GM11168 (cell line): Measurements from ENCODE around the gene RPS4Y1.
"Not testable (repeated sequence)": the region's sequence is repeated elsewhere in the genome, so short reads cannot be mapped to it uniquely, and the experiment has no call there.

Experiments used
- in situ Hi-C: fragments of 300-500 bp; cut with MboI; formaldehyde crosslinking; loops from one replicate; pipeline ENCODE4 v1.12.0; 2022; ENCODE audit warnings: low sequenced_read_pairs; ENCODE audit not compliant: unreplicated experiment

The RPS4Y1 gene

GRCh38 chrY:2872234-2872633, 30.8 kb downstream of the RPS4Y1 start:
- in situ Hi-C loops = not testable (repeated sequence)

- in situ Hi-C loops = no loop called here
Observed at GRCh38 chrY:2874211-2874610, 32.8 kb downstream of the RPS4Y1 start.

GRCh38 chrY:2883561-2883960, 42.2 kb downstream of the RPS4Y1 start:
- in situ Hi-C loops = no loop called here

- in situ Hi-C loops = no loop called here
Observed at GRCh38 chrY:2885880-2886279, 44.5 kb downstream of the RPS4Y1 start.

- in situ Hi-C loops = no loop called here
Observed at GRCh38 chrY:2887386-2887785, 46.0 kb downstream of the RPS4Y1 start.

- in situ Hi-C loops = no loop called here
Observed at GRCh38 chrY:2887955-2888354, 46.6 kb downstream of the RPS4Y1 start.

GRCh38 chrY:2893471-2893870, 52.1 kb downstream of the RPS4Y1 start:
- in situ Hi-C loops = no loop called here

GRCh38 chrY:2896050-2896449, 54.6 kb downstream of the RPS4Y1 start:
- in situ Hi-C loops = no loop called here

- in situ Hi-C loops = no loop called here
Observed at GRCh38 chrY:2907356-2907755, 66.0 kb downstream of the RPS4Y1 start.

GRCh38 chrY:2913066-2913815, 71.8 kb downstream of the RPS4Y1 start:
- in situ Hi-C loops = no loop called here
